Endothelial cell (in vitro differentiated cells): ENCODE results near the gene NGF. TPM values are rescaled to one million over a fixed set of nuclear protein-coding genes. Genes with fewer than 3 reads are reported as not detected.

Source experiments
- DNase-seq: peaks from one replicate; pipeline ENCODE4 v3.0.0; 2021; ENCODE audit warnings: low spot score
- H3K27ac Mint-ChIP-seq: one replicate; pipeline ENCODE4 v1.8.0; 2021; ENCODE audit warnings: mixed read lengths, inconsistent platforms; ENCODE audit not compliant: unreplicated experiment
- H3K27me3 Mint-ChIP-seq: one replicate; pipeline ENCODE4 v1.8.0; 2021; ENCODE audit warnings: mild to moderate bottlenecking, moderate library complexity, mixed read lengths, inconsistent platforms; ENCODE audit not compliant: unreplicated experiment
- H3K36me3 Mint-ChIP-seq: one replicate; pipeline ENCODE4 v1.8.0; 2021; ENCODE audit warnings: mild to moderate bottlenecking, low read depth, mixed read lengths, inconsistent platforms; ENCODE audit not compliant: unreplicated experiment
- H3K4me1 Mint-ChIP-seq: one replicate; pipeline ENCODE4 v1.8.0; 2021; ENCODE audit warnings: mild to moderate bottlenecking, mixed read lengths, inconsistent platforms; ENCODE audit not compliant: unreplicated experiment
- H3K4me3 Mint-ChIP-seq: one replicate; pipeline ENCODE4 v1.8.0; 2021; ENCODE audit warnings: mild to moderate bottlenecking, mixed read lengths, inconsistent platforms; ENCODE audit not compliant: unreplicated experiment
- H3K9me3 Mint-ChIP-seq: one replicate; pipeline ENCODE4 v1.8.0; 2021; ENCODE audit warnings: mixed read lengths, inconsistent platforms; ENCODE audit not compliant: unreplicated experiment
- total RNA-seq: library from RNA; stranded (reverse); fragmentation: NEBNext Ultra II Directional; extraction: Animal tissue kit (Norgen Biotek cat#: 25700); gene quantifications from one replicate; pipeline ENCODE4 v1.2.1, GENCODE V29; 2021; ENCODE audit not compliant: unreplicated experiment
- TF ChIP-seq, protein P1 (sequence below): fragments of 200-600 bp; sonication (generic); IDR thresholded peaks from one replicate; pipeline ENCODE4 v1.5.0; 2021; ENCODE audit warnings: antibody characterized with exemption; ENCODE audit not compliant: unreplicated experiment

The NGF gene
- total RNA-seq, 1 donor from 2014 or later = 0.69 TPM

GRCh38 chr1:115245227-115245626, 92.8 kb downstream of the NGF start:
- TF ChIP-seq, protein P1, sequence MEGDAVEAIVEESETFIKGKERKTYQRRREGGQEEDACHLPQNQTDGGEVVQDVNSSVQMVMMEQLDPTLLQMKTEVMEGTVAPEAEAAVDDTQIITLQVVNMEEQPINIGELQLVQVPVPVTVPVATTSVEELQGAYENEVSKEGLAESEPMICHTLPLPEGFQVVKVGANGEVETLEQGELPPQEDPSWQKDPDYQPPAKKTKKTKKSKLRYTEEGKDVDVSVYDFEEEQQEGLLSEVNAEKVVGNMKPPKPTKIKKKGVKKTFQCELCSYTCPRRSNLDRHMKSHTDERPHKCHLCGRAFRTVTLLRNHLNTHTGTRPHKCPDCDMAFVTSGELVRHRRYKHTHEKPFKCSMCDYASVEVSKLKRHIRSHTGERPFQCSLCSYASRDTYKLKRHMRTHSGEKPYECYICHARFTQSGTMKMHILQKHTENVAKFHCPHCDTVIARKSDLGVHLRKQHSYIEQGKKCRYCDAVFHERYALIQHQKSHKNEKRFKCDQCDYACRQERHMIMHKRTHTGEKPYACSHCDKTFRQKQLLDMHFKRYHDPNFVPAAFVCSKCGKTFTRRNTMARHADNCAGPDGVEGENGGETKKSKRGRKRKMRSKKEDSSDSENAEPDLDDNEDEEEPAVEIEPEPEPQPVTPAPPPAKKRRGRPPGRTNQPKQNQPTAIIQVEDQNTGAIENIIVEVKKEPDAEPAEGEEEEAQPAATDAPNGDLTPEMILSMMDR = no peak
- H3K36me3 Mint-ChIP-seq = no peaks in the 10 kb centered on the region
- no peaks in the 10 kb centered on the region for H3K27me3 Mint-ChIP-seq
- no peaks in the 10 kb centered on the region for H3K4me1 Mint-ChIP-seq
- no peak overlapping the region for H3K27ac Mint-ChIP-seq
- DNase-seq = no peak
- H3K4me3 Mint-ChIP-seq = no peak overlapping the region
- no peaks in the 10 kb centered on the region for H3K9me3 Mint-ChIP-seq

GRCh38 chr1:115242543-115242942, 95.5 kb downstream of the NGF start:
- Mint-ChIP-seq H3K36me3 (no peaks in the 10 kb centered on the region), H3K4me3 (no peak overlapping the region), H3K27ac (no peak overlapping the region), H3K9me3 (no peaks in the 10 kb centered on the region), H3K4me1 (no peaks in the 10 kb centered on the region), H3K27me3 (no peaks in the 10 kb centered on the region)
- DNase-seq = no peak
- TF ChIP-seq, protein P1 = no peak

- H3K27me3 Mint-ChIP-seq = no peaks in the 10 kb centered on the region
- H3K9me3 Mint-ChIP-seq = no peaks in the 10 kb centered on the region
- DNase-seq = no peak
- no peak overlapping the region for H3K27ac Mint-ChIP-seq
- H3K4me3 Mint-ChIP-seq = no peak overlapping the region
- H3K36me3 Mint-ChIP-seq = no peaks in the 10 kb centered on the region
- TF ChIP-seq, protein P1 = no peak
- H3K4me1 Mint-ChIP-seq = no peaks in the 10 kb centered on the region
Measured at GRCh38 chr1:115241309-115241708, 96.7 kb downstream of the NGF start.

GRCh38 chr1:115240297-115240696, 97.8 kb downstream of the NGF start:
- TF ChIP-seq, protein P1 = no peak
- H3K4me3 Mint-ChIP-seq = no peak overlapping the region
- no peak overlapping the region for H3K27ac Mint-ChIP-seq
- no peaks in the 10 kb centered on the region for H3K9me3 Mint-ChIP-seq
- H3K36me3 Mint-ChIP-seq = no peaks in the 10 kb centered on the region
- no peak for DNase-seq
- no peaks in the 10 kb centered on the region for H3K27me3 Mint-ChIP-seq
- H3K4me1 Mint-ChIP-seq = no peaks in the 10 kb centered on the region

DNA sequence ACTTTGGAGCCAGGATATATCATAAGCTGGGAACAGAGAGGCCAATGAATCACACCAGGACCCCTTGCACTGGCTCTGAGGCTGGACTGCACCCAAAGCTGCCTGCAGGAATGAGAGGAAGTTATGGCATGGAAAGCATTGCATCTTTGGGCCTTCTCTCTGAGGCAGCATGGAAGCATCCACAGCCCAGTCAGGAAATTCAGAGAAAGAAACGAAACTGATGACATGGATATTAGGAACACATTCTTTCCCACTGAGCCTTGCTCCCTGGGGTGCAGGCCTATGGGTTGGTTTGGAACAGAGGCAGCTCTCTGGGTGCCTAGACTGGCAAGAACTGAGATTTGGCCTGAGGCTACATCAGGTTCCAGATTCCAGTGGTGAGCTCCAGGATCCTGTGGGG, 98.6 kb downstream of the NGF start:
- no peak for DNase-seq
- no peak overlapping the region for H3K27ac Mint-ChIP-seq
- H3K27me3 Mint-ChIP-seq = no peaks in the 10 kb centered on the region
- H3K4me1 Mint-ChIP-seq = no peaks in the 10 kb centered on the region
- H3K36me3 Mint-ChIP-seq = no peaks in the 10 kb centered on the region
- H3K9me3 Mint-ChIP-seq = no peaks in the 10 kb centered on the region
- TF ChIP-seq, protein P1 = no peak
- no peak overlapping the region for H3K4me3 Mint-ChIP-seq
